K562 (cell line): Measurements from ENCODE around the gene NFKBIB. TPM values are rescaled to one million over a fixed set of nuclear protein-coding genes. Genes with fewer than 3 reads are reported as not detected.

Source experiments
- CBX5 ChIP-seq: IDR thresholded peaks from 2 replicates; pipeline ENCODE4 v1.6.1; 2014; ENCODE audit warnings: low read depth, borderline replicate concordance
- GATA2 ChIP-seq: sonication (generic); formaldehyde crosslinking; IDR thresholded peaks from 2 replicates; pipeline ENCODE4 v1.4.0; 2020; ENCODE audit warnings: mild to moderate bottlenecking, missing genetic modification reagents
- MAFG ChIP-seq: fragments of 450-650 bp; conservative IDR thresholded peaks from 2 replicates; pipeline ENCODE4 v1.6.1; 2016; ENCODE audit warnings: missing genetic modification characterization, missing compliant biosample characterization
- NFRKB ChIP-seq: fragments of 450-650 bp; IDR thresholded peaks from 2 replicates; pipeline ENCODE4 v1.6.1; 2016; ENCODE audit warnings: low read depth
- RUNX1 ChIP-seq: sonication (generic); IDR thresholded peaks from 2 replicates; pipeline ENCODE4 v1.6.1; 2016; ENCODE audit warnings: antibody characterized with exemption, low read depth
- SMARCA5 ChIP-seq: fragments of 450-650 bp; IDR thresholded peaks from 2 replicates; pipeline ENCODE4 v1.6.1; 2016
- SNIP1 ChIP-seq: fragments of 450-650 bp; IDR thresholded peaks from 2 replicates; pipeline ENCODE4 v1.7.1; 2017; ENCODE audit warnings: low read depth, mild to moderate bottlenecking
- TAF7 ChIP-seq: fragments of 450-650 bp; IDR thresholded peaks from 2 replicates; pipeline ENCODE4 v1.6.1; 2016; ENCODE audit warnings: missing genetic modification characterization, missing compliant biosample characterization
- ZBTB17 ChIP-seq: fragments of 450-650 bp; formaldehyde crosslinking; IDR thresholded peaks from 2 replicates; pipeline ENCODE4 v1.4.0; 2020; ENCODE audit warnings: mild to moderate bottlenecking
- ZBTB43 ChIP-seq: sonication (generic); formaldehyde crosslinking; IDR thresholded peaks from 2 replicates; pipeline ENCODE4 v1.8.0; 2023; ENCODE audit warnings: mild to moderate bottlenecking, missing genetic modification reagents
- ZFP91 ChIP-seq: sonication (generic); formaldehyde crosslinking; IDR thresholded peaks from 2 replicates; pipeline ENCODE4 v1.8.0; 2022; ENCODE audit warnings: mild to moderate bottlenecking, missing genetic modification reagents
- ZNF146 ChIP-seq: IDR thresholded peaks from one replicate; pipeline ENCODE4 v1.6.1; 2018; ENCODE audit warnings: missing compliant biosample characterization; ENCODE audit not compliant: unreplicated experiment
- ZNF184 ChIP-seq: sonication (generic); formaldehyde crosslinking; IDR thresholded peaks from 2 replicates; pipeline ENCODE4 v1.5.0; 2020; ENCODE audit warnings: missing genetic modification reagents
- ZNF77 ChIP-seq: fragments of 250-450 bp; sonication (Bioruptor Pico); IDR thresholded peaks from 2 replicates; pipeline ENCODE4 v1.5.0; 2020
- polyA plus RNA-seq, 8 experiments: library from polyadenylated mRNA; depleted of rRNA in 4 of 8; stranded (reverse) in 5 of 8; unstranded in 3 of 8; fragments of >200 nt; fragmentation: Nextera tagmentation in 2 of 8; fragmentation: Illumina TruSeq in 1 of 8; extraction: Ambion mirVana in 2 of 8; extraction: Trizol in 1 of 8; gene quantifications; 2 replicates each; pipeline versions ENCODE4 v1.2.1 to v1.2.3, GENCODE V29; 2011 to 2014; ENCODE audit warnings: inconsistent platforms in 1 of 8, missing spikeins in 1 of 8
- total RNA-seq, 7 experiments: library from RNA; depleted of rRNA in 6 of 7; stranded (reverse); fragments of >200 nt in 6 of 7; fragmentation: Illumina TruSeq in 2 of 7; extraction: Trizol in 2 of 7; gene quantifications; 2 replicates each; pipeline versions ENCODE4 v1.2.1 to v1.2.3, GENCODE V29; 2011 to 2021; ENCODE audit warnings: low replicate concordance in 1 of 7
- TF ChIP-seq, protein P1 (sequence below): fragments of 450-650 bp; IDR thresholded peaks from 2 replicates; pipeline ENCODE4 v1.6.1; 2018; ENCODE audit not compliant: partially characterized antibody
- TF ChIP-seq, protein P2 (sequence below): sonication (generic); formaldehyde crosslinking; IDR thresholded peaks from 2 replicates; pipeline ENCODE4 v1.8.0; 2023; ENCODE audit warnings: missing genetic modification reagents, mild to moderate bottlenecking, borderline replicate concordance

The NFKBIB gene
- total and polyA plus RNA-seq, 9 of the 15 experiments (the other 6 are each of a cell fraction or from before 2014, with no cell fraction given), result 1.5 to 44.9 (median 10.4) TPM

- TF ChIP-seq ZBTB43, result no peak
- no peak for TF ChIP-seq MAFG (tag)
- TF ChIP-seq GATA2 (CRISPR knock-in tag), result peak; percentile 92
- no peak for TF ChIP-seq ZBTB17 (CRISPR knock-in tag)
- no peak for TF ChIP-seq ZFP91 (CRISPR knock-in tag)
- no peak for TF ChIP-seq ZNF184
- TF ChIP-seq TAF7 (tag), result no peak
- TF ChIP-seq ZNF77, result no peak
- TF ChIP-seq CBX5, result no peak
- TF ChIP-seq, protein P1, sequence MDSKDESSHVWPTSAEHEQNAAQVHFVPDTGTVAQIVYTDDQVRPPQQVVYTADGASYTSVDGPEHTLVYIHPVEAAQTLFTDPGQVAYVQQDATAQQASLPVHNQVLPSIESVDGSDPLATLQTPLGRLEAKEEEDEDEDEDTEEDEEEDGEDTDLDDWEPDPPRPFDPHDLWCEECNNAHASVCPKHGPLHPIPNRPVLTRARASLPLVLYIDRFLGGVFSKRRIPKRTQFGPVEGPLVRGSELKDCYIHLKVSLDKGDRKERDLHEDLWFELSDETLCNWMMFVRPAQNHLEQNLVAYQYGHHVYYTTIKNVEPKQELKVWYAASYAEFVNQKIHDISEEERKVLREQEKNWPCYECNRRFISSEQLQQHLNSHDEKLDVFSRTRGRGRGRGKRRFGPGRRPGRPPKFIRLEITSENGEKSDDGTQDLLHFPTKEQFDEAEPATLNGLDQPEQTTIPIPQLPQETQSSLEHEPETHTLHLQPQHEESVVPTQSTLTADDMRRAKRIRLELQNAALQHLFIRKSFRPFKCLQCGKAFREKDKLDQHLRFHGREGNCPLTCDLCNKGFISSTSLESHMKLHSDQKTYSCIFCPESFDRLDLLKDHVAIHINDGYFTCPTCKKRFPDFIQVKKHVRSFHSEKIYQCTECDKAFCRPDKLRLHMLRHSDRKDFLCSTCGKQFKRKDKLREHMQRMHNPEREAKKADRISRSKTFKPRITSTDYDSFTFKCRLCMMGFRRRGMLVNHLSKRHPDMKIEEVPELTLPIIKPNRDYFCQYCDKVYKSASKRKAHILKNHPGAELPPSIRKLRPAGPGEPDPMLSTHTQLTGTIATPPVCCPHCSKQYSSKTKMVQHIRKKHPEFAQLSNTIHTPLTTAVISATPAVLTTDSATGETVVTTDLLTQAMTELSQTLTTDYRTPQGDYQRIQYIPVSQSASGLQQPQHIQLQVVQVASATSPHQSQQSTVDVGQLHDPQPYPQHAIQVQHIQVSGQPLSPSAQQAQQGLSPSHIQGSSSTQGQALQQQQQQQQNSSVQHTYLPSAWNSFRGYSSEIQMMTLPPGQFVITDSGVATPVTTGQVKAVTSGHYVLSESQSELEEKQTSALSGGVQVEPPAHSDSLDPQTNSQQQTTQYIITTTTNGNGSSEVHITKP, result peak; percentile 23
- TF ChIP-seq, protein P2, sequence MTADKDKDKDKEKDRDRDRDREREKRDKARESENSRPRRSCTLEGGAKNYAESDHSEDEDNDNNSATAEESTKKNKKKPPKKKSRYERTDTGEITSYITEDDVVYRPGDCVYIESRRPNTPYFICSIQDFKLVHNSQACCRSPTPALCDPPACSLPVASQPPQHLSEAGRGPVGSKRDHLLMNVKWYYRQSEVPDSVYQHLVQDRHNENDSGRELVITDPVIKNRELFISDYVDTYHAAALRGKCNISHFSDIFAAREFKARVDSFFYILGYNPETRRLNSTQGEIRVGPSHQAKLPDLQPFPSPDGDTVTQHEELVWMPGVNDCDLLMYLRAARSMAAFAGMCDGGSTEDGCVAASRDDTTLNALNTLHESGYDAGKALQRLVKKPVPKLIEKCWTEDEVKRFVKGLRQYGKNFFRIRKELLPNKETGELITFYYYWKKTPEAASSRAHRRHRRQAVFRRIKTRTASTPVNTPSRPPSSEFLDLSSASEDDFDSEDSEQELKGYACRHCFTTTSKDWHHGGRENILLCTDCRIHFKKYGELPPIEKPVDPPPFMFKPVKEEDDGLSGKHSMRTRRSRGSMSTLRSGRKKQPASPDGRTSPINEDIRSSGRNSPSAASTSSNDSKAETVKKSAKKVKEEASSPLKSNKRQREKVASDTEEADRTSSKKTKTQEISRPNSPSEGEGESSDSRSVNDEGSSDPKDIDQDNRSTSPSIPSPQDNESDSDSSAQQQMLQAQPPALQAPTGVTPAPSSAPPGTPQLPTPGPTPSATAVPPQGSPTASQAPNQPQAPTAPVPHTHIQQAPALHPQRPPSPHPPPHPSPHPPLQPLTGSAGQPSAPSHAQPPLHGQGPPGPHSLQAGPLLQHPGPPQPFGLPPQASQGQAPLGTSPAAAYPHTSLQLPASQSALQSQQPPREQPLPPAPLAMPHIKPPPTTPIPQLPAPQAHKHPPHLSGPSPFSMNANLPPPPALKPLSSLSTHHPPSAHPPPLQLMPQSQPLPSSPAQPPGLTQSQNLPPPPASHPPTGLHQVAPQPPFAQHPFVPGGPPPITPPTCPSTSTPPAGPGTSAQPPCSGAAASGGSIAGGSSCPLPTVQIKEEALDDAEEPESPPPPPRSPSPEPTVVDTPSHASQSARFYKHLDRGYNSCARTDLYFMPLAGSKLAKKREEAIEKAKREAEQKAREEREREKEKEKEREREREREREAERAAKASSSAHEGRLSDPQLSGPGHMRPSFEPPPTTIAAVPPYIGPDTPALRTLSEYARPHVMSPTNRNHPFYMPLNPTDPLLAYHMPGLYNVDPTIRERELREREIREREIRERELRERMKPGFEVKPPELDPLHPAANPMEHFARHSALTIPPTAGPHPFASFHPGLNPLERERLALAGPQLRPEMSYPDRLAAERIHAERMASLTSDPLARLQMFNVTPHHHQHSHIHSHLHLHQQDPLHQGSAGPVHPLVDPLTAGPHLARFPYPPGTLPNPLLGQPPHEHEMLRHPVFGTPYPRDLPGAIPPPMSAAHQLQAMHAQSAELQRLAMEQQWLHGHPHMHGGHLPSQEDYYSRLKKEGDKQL (CRISPR knock-in tag), result no peak
- no peak for TF ChIP-seq RUNX1
- TF ChIP-seq NFRKB, result no peak
- no peak for TF ChIP-seq SNIP1
- no peak for TF ChIP-seq ZNF146 (CRISPR knock-in tag)
- TF ChIP-seq SMARCA5, result no peak
Measured at GRCh38 chr19:38862321-38863059, 37.3 kb upstream of the NFKBIB start (continued).
